Measurements from ENCODE around the gene SULT2A1.
A peak's percentile ranks its signal among the peaks of the same experiment; 100 is the strongest.
"Not testable (repeated sequence)": the region's sequence is repeated elsewhere in the genome, so short reads cannot be mapped to it uniquely, and the experiment has no call there.

The SULT2A1 gene

GRCh38 chr19:47882890-47883289 is 3.2 kb downstream of the SULT2A1 start:
- DNase-seq (ENCODE audit: extremely low read depth, low read depth): no peak
- no peak for TF ChIP-seq CTCF (IDR thresholded peaks at IDR 0.05; ENCODE audit: low read depth, low read length, missing control alignments)
- no peak overlapping the region for H3K4me3 ChIP-seq (replicated peaks; ENCODE audit: low read depth, low read length)

GRCh38 chr19:47881757-47882156 is 4.4 kb downstream of the SULT2A1 start:
- DNase-seq (ENCODE audit: extremely low read depth, low read depth): no peak
- no peak for TF ChIP-seq CTCF (IDR thresholded peaks at IDR 0.05; ENCODE audit: low read depth, low read length, missing control alignments)
- no peak overlapping the region for H3K4me3 ChIP-seq (replicated peaks; ENCODE audit: low read depth, low read length)

- not testable (repeated sequence) for DNase-seq (ENCODE audit: extremely low read depth, low read depth); H3K4me3 ChIP-seq (replicated peaks; ENCODE audit: low read depth, low read length)
These were observed 6.7 kb downstream of the SULT2A1 start for GRCh38 chr19:47879385-47879784.

GRCh38 chr19:47878906-47879305 is 7.2 kb downstream of the SULT2A1 start:
- TF ChIP-seq CTCF (IDR thresholded peaks at IDR 0.05; ENCODE audit: low read depth, low read length, missing control alignments): no peak
- no peak overlapping the region for H3K4me3 ChIP-seq (replicated peaks; ENCODE audit: low read depth, low read length)
- no peak for DNase-seq (ENCODE audit: extremely low read depth, low read depth)

GRCh38 chr19:47865166-47865565 is 20.9 kb downstream of the SULT2A1 start:
- TF ChIP-seq CTCF (IDR thresholded peaks at IDR 0.05; ENCODE audit: low read depth, low read length, missing control alignments): no peak
- no peak overlapping the region for H3K4me3 ChIP-seq (replicated peaks; ENCODE audit: low read depth, low read length)
- DNase-seq (ENCODE audit: extremely low read depth, low read depth): no peak

- no peak overlapping the region for H3K4me3 ChIP-seq (replicated peaks; ENCODE audit: low read depth, low read length)
- peak; percentile 31 for DNase-seq (ENCODE audit: extremely low read depth, low read depth)
These were observed 22.6 kb downstream of the SULT2A1 start for GRCh38 chr19:47863514-47863936.

GRCh38 chr19:47861630-47862029 is 24.5 kb downstream of the SULT2A1 start:
- no peak for TF ChIP-seq CTCF (IDR thresholded peaks at IDR 0.05; ENCODE audit: low read depth, low read length, missing control alignments)
- no peak for DNase-seq (ENCODE audit: extremely low read depth, low read depth)
- H3K4me3 ChIP-seq (replicated peaks; ENCODE audit: low read depth, low read length): no peak overlapping the region

More at GRCh38 chr19:47863514-47863936, 22.6 kb downstream of the SULT2A1 start:
- peak; percentile 99 for TF ChIP-seq CTCF (IDR thresholded peaks at IDR 0.05; ENCODE audit: low read depth, low read length, missing control alignments)
